ENCODE measurements around the gene CDC26.

GRCh38 chr9:113245894-113246293 is 29.5 kb downstream of the CDC26 start:
- no peak for TF ChIP-seq CTCF (IDR thresholded peaks at IDR 0.05 in 4 of 5, conservative IDR thresholded peaks at IDR 0.05 in 1 of 5)
- TF ChIP-seq POLR2A (IDR thresholded peaks at IDR 0.05): no peak
